GM23248 (cell line): ENCODE measurements around the gene ITGA6.

Source experiments
- EZH2 ChIP-seq: fragments of 200-600 bp; sonication (generic); IDR thresholded peaks from 2 replicates; pipeline ENCODE4 v1.6.1; 2018; ENCODE audit warnings: antibody characterized with exemption, mild to moderate bottlenecking; ENCODE audit not compliant: insufficient read depth, poor library complexity, severe bottlenecking
- EZH2phosphoT487 ChIP-seq: fragments of 200-600 bp; sonication (generic); IDR thresholded peaks from 2 replicates; pipeline ENCODE4 v1.6.1; 2018; ENCODE audit warnings: antibody characterized with exemption, moderate library complexity, mild to moderate bottlenecking, low read depth; ENCODE audit not compliant: insufficient read depth

GRCh38 chr2:172436889-172437288 is 9.5 kb downstream of the ITGA6 start:
- TF ChIP-seq EZH2phosphoT487 (no peak), EZH2 (no peak)
